NCI-H526 treated with DMSO at 0.1 percent for 48 hours (cell line): ENCODE results near the gene BFAR.
"Not testable (repeated sequence)": the region's sequence is repeated elsewhere in the genome, so short reads cannot be mapped to it uniquely, and the experiment has no call there.

Experiments used
- DNase-seq: peaks from one replicate; lab custom pipeline; 2025; lab: John Stamatoyannopoulos, UW

The BFAR gene

GRCh38 chr16:14632693-14633569 lies at the start of gene BFAR:
TSS of gene BFAR (plus strand) at chr16:14632951. CDS start at chr16:14644347, 11,396 bp downstream.
- peak; percentile 94 for DNase-seq

- no peak for DNase-seq
These were observed 47.5 kb upstream of the BFAR start for GRCh38 chr16:14585287-14585686.

- DNase-seq = no peak
These were observed 46.0 kb upstream of the BFAR start for GRCh38 chr16:14586637-14587305.

- DNase-seq = no peak
These were observed 32.6 kb upstream of the BFAR start for GRCh38 chr16:14600164-14600563.

GRCh38 chr16:14602443-14602963 lies 30.2 kb upstream of the BFAR start:
- DNase-seq = no peak

- no peak for DNase-seq
These were observed 26.6 kb upstream of the BFAR start for GRCh38 chr16:14606102-14606501.

GRCh38 chr16:14608111-14608566 lies 24.6 kb upstream of the BFAR start:
- DNase-seq = no peak

- no peak for DNase-seq
These were observed 24.1 kb upstream of the BFAR start for GRCh38 chr16:14608604-14609003.

- DNase-seq = no peak
These were observed 23.0 kb upstream of the BFAR start for GRCh38 chr16:14609716-14610115.

- DNase-seq = no peak
These were observed 21.1 kb upstream of the BFAR start for GRCh38 chr16:14611660-14612059.

GRCh38 chr16:14613991-14614390 lies 18.8 kb upstream of the BFAR start:
- no peak for DNase-seq

- no peak for DNase-seq
These were observed 16.5 kb upstream of the BFAR start for GRCh38 chr16:14616280-14616679.

GRCh38 chr16:14618566-14618965 lies 14.2 kb upstream of the BFAR start:
- DNase-seq = no peak

- no peak for DNase-seq
These were observed 5.7 kb upstream of the BFAR start for GRCh38 chr16:14627078-14627477.

- DNase-seq = no peak
These were observed 3.7 kb upstream of the BFAR start for GRCh38 chr16:14628806-14629611.

- no peak for DNase-seq
These were observed 3.2 kb upstream of the BFAR start for GRCh38 chr16:14629612-14629918.

GRCh38 chr16:14629919-14630619 lies 2.7 kb upstream of the BFAR start, which contains the start of gene PARN:
TSS of gene PARN (minus strand) at chr16:14630260. CDS start at chr16:14630125, 135 bp downstream.
- DNase-seq = peak; percentile 93

- DNase-seq = not testable (repeated sequence)
These were observed 2.0 kb upstream of the BFAR start for GRCh38 chr16:14630620-14631330.

GRCh38 chr16:14634389-14634725 lies 1.6 kb downstream of the BFAR start:
- no peak for DNase-seq

- no peak for DNase-seq
These were observed 2.8 kb downstream of the BFAR start for GRCh38 chr16:14635395-14636165.
